CD4-positive, alpha-beta T cell treated with Interleukin-12 subunit alpha and Interleukin-12 subunit beta, for 1 hour (primary cell): ENCODE results near the gene INPP4A.

Source experiments
- DNase-seq: peaks from one replicate; pipeline ENCODE4 v3.0.0-alpha.2; 2020

The INPP4A gene

GRCh38 chr2:98518101-98518500 is 73.4 kb downstream of the INPP4A start:
- peak; percentile 65 for DNase-seq

DNA sequence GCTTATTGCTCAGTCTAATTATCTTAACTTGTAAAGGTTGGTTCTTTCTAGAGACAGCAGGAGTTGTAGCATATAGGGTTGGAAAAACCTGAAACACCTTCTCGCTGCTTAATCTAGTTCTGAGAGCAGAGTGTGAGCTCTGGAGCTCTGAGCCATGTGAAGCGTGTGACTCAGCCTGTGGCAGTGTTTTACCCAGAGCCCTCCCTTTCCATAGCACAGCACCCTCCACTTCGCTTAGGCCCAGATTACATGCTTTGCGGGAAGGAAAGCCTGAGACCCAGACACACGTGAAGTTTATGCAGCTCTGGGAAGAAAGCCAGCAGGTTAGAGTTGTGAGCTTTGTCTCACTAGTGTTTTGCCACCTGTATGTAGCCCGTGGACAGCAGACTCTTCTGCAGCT is 74.5 kb downstream of the INPP4A start:
- DNase-seq: no peak

DNA sequence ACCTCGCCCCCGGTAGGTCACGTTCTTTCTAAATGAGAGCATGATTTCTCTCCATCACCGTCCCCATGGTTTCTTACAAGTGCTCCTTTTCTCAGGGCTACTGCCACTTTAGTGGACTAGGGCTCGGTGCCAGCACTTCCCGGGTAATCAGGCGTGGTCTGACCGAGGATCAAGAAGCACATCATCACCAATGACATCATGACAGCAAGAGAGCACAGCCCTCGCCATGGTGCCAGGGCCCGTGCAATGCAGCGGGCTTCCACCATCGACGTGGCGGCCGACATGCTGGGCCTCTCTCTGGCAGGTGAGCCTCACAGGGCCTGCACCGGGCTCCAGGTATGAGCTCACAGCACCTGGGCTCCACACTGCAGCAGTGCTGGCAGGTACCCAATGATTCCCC is 75.2 kb downstream of the INPP4A start:
- no peak for DNase-seq

- DNase-seq: no peak
Measured at GRCh38 chr2:98520806-98521205, 76.1 kb downstream of the INPP4A start.

DNA sequence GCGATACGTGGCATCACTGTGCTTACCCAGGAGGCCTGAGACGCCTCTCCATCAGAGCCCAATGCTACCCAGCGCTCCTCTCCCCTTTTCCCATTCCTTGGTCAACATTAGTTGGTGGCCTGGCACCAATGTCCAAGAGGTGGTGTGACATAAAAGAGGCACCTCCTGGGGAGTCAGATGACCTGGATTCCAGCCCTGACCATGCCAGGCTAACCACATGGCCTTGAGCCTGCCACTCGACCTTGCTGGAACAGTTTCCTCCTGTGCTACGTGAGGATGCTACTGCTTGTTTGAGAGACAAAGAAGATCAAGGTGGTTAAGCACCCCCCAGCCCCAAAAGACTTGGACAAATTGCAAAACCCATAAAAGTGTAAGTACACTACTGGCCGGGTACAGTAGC is 76.6 kb downstream of the INPP4A start:
- DNase-seq: no peak

- DNase-seq: no peak
Measured at GRCh38 chr2:98522854-98523253, 78.2 kb downstream of the INPP4A start.

GRCh38 chr2:98524168-98524567 is 79.5 kb downstream of the INPP4A start:
- no peak for DNase-seq

- DNase-seq: no peak
Measured at GRCh38 chr2:98528349-98528748, 83.7 kb downstream of the INPP4A start.

- no peak for DNase-seq
Measured at GRCh38 chr2:98530114-98530513, 85.5 kb downstream of the INPP4A start.

DNA sequence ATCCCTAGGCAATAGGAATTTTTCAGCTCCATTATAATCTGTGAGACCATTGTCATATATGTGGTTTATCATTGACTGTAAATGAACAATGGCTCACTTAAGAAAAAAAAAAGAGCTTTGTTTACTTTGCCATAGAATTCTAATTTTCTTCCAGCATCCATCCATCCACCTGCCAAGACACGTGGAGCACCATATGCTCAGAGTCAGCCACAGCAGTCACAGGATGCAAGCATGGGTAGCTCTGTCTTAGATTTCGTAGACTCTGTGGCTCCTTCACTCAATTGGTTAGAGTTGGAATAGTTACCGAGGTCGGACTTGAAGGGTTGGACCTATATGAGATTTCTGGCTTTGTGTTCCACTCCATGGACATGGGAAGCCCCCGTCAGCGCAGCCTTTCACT is 88.1 kb downstream of the INPP4A start:
- DNase-seq: no peak

- DNase-seq: no peak
Measured at GRCh38 chr2:98533547-98533946, 88.9 kb downstream of the INPP4A start.

- DNase-seq: no peak
Measured at GRCh38 chr2:98534761-98535160, 90.1 kb downstream of the INPP4A start.

GRCh38 chr2:98535971-98536677 is 91.5 kb downstream of the INPP4A start:
- DNase-seq: no peak

DNA sequence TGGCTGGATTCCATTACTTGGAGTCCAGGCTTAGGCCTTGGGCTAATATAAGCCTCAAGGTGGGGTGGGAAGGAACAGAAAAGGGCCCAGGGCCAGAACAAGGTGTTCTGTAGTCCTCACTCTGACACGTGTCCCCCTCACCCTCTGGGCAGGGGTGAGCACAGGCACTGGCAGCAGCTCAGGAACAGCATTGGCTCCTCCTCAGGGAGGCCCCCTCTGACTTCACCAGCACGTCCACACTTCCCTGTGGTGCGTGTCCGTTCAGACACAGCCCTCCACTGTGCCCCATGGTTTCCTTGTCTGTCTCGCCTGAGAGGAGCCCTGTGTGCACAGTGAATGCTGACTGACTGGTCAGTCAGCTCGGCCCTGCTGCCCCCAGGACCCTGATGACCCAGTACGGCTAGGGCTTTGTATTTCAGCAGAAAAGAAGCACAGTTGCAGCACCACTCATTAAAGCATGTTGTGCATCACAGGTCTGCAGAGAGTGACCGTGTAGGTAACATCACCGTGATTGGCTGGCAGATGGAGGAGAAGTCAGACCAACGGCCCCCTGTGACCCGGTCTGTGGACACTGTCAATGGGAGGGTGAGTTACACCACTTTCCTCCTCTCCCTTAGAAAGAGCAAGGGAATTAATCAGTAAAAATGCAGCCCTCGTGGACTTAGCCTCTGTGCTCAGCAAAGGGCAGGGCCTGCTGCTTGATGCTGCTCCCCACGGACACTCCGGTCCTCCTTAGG is 92.9 kb downstream of the INPP4A start:
- DNase-seq: no peak

DNA sequence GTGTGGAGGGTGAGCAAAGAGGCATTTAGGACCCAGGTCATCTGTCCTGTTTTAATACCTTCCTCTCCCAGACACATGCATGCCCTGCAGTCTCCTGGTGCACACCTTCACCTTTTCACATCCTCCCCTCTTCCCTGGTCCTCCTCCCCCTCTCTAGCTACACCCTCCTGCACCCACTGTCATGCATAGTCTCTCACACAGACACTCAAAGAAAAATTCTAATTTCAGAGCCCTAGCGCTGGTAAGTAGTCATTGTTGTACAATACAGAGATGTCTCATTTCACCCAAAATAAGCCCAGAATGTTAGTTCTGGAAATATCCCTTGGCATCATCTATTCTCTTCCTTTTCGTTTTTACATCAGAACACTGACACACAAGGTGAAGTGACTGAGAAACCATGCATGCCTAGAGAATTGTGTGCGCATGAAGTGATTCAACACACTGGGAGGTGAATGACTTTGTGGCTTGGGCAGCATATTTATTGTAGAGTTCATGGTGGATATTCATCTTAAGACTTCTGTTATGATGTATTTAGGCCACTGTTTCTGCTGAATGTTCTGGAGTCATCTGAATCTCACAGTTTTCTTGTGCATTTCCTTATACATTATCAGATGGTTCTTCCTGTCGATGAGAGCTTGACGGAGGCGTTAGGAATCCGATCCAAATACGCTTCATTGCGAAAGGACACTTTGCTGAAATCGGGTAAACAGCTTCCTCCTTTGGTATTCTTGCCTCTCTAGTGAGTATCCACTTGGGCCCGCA is 93.8 kb downstream of the INPP4A start:
- no peak for DNase-seq

DNA sequence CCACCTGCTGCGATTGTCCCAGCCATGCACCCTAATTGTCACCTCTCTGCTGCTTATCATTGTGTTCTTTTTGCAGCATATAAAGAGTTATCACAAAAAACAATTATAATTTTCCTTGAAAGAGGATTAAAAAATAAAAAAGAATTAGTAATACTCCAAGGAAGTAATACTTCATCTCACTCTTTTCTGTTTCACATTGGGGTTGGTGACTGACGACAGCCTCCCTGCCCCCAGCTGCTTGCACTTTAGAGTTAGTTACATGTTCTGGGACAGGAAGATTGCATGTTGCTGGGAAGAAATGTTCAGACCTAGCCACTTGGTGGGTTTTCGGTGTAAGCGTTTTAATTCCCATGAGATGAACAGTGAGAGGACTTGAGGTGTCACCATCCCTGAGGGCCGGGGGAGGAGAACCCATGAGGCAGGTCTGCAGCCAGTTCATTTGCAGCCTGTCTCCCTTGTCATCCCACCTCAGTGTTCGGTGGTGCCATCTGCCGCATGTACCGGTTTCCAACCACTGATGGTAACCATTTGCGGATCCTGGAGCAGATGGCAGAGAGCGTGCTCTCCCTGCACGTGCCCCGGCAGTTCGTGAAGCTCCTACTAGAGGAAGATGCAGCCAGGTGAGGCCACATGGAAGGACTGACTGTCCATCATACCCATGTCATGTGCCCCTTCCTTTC is 94.5 kb downstream of the INPP4A start:
- DNase-seq: no peak

- no peak for DNase-seq
Measured at GRCh38 chr2:98540536-98540935, 95.9 kb downstream of the INPP4A start.

DNA sequence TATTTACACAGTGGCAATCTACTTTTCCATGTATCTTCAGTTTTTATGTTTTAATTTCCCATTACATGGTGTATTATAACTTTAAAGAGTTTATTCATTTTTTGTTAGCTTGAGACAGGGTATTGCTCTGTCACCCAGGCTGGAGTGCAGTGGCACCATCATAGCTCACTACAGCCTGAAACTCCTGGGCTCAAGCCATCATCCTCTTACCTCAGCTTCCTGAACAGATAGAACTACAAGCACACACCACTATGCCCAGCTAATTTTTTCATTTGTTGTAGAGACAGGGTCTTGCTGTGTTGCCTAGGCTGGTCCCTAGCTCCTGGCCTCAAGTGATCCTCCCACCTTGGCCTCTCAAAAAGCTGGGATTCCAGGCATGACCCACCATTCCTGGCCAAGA is 96.8 kb downstream of the INPP4A start:
- DNase-seq: no peak

DNA sequence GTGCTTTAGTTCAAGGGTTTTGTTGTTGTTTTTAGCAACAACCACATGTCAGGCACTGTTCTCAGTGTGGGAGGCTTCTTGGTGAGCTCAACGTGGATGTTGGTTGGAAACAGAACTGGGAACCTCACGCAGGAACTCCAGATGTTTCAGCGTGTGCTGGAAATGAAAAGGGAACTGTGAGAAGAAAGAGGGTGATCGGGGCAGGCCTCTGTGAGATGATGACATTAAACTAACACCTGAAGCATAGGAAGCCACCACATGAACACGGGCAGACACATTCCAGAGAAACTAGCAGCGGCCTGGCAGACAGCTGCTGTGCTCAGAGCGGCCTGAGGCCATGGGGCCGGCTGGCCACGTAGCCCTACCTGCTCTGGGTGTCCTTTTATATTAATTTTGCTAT is 97.2 kb downstream of the INPP4A start:
- no peak for DNase-seq

DNA sequence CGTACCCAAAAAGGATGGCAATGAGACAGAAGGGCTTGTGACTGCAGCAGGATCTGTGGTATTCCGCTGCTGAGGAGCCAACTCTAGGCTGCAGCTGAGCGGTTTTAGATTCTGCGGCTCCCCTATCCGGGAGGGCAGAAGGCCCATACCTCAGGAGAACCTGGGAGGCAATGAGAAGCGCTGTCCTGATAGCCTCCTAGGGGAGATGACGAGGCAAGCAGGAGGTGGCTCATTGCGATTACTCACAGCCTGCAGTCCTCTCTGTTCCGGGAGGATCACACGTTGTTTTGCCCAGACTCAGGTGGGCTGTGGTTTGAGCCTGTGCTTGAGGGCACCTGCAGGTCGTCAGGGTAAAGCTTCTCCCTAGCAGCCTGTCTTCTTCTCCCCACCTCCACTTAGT is 98.6 kb downstream of the INPP4A start:
- no peak for DNase-seq

GRCh38 chr2:98543842-98544241 is 99.2 kb downstream of the INPP4A start:
- no peak for DNase-seq

DNA sequence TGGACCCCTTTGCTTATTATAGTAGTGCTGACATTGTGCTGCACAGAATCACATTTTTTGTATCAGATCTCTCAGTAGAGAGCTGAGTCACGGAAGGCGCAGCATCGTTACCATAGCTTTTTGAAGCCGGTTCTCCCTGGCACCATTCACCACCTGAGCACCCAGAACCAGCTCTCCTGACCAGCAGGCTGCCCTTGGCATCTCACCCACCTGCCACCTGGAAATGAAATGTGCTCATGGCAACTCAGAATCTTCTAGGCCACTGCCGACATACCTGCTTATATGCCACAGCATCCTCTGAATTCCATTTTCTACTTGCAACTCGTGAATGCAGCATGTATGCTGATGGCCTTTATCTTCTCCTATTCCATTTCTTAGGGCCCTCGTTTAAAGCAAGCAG is 100.9 kb downstream of the INPP4A start:
- DNase-seq: no peak

DNA sequence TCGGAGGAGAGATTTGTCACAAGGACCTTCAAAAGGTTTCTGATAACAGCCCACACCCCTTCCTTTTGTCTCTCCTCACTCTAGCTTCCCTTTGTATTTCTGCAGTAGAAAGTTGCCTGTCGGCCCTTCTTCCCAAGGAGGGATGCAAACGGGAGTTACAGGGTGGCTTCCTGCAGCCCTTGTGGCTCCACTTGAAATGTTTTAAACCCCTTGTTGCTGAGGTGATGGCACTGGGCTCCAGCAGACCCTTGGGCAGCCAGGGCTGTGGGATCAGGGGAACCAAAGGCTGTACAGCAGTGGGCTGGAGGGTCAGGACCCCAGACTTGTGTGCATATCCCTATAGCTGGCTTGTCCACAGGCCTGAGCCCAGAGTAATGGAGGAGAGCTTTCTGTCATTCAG is 101.5 kb downstream of the INPP4A start:
- no peak for DNase-seq
